GM21360 (cell line): ENCODE data around the gene LARGE2.

ENCODE experiments used
- ATAC-seq: cut with Tn5 transposase; IDR thresholded peaks from one replicate; pipeline ENCODE4 v1.9.1; 2021; ENCODE audit warnings: mild to moderate bottlenecking, moderate library complexity; ENCODE audit not compliant: unreplicated experiment

LARGE2 gene

DNA sequence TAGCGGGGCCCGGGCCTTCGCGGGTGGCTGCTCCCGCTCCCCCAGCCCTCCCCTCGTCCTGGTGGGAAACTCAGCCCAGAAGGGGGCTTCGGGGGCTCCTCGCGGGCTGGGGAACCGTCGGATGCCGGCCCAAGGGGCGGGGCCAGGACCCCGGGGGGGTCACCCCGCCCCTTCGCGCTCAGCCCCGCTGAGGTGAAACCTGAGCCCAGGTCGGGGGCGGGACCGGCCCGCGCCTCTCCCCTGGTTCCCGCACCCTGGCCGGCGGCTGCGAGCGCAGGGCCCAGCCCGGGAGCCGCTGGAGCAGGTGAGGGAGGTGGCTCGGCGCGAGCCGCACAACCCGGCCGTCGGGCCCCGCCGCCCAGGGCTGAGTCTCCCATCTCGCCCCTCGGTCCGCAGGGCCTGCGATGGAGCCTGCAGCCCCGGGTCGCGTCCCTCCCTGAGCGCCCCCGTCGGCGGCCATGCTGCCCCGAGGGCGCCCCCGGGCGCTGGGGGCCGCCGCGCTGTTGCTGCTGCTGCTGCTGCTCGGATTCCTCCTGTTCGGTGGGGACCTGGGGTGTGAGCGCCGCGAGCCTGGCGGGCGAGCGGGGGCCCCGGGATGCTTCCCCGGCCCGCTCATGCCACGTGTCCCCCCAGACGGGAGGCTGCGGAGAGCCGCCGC lies at the start of gene LARGE2:
Gene LARGE2, plus strand, starts transcription at position 232 of the 658 bp plus-strand sequence. Its CDS starts 227 bp downstream, at position 459.
- no peak for ATAC-seq

GRCh38 chr11:45876401-45876800 lies 46.1 kb upstream of the LARGE2 start:
- no peak for ATAC-seq

DNA sequence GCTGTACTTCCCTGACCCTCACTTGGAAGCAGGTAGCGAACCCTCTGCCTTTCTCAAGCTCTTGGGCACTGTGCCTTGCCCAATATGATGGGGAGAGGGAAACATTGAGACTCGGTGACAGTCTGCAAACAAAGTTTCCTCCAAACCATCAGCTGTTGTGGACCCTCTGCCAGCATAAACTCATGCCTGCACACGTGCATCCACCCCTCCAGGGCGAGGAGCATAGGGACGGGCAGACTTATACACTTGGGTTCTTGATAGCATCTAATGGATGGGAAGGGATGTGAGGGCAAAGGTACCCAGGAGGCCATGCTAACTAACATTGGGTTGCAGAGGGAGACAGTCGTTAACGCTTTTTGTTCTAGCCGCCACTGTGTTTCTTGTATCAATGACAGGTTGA lies 45.2 kb upstream of the LARGE2 start:
- ATAC-seq: no peak

DNA sequence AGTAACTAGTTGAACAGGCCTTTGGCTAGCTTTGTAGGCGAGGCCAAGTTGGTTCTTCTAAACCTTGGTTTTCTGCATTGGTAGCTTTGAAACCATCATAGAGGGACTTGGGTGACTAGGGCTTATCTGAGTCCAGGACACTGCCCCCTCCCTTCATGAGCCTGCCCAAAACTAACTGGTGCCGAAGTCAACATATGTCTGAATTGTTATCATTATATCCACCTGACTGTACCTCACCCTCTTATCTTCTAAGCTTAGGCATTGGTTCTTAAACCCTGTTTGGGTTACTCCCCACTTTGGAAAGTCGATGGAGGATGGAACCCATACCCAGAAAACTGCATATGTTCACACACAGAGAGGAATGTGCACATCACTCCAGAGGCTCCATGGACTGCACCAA lies 44.6 kb upstream of the LARGE2 start:
- ATAC-seq: no peak

DNA sequence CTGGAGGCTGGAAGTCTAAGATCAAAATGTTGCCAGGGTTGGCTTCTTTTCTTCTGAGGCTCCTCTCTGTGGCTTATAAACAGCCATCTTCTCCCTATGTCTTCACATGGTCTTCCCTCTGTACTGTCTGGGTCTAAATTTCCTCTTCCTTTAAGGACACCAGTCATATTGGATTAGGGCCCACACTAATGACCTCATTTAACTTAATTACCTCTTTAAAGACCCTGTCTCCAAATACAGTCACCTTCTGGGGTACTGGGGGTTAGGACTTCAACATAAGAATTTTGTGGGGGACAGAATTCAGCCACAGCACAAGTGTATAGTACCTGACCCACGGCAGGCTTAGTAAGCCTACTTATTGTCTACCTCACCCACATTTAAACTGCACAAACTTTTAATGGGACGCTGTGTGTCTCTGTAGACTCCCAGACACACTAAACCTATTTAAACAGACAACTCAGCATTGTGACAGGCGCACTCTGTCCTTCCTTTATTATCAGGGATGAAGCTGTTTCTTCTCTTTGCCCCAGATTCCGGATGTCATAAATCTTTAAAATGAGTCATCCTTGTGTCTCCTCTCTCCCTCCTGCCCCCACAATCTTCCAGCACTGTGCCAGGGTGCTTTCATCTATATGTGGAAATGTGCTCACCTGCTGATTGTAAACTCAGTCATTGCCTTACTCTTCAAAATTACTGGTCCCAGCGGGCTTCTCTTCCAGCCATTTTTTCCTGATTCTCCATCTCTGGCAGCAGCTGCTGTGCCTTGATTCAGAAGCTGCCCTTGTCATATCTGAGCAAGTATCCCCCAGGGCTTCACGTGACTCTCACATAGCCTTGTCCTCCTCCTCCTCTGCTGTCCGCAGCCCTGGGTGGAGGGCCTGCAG lies 42.4 kb upstream of the LARGE2 start:
- no peak for ATAC-seq

DNA sequence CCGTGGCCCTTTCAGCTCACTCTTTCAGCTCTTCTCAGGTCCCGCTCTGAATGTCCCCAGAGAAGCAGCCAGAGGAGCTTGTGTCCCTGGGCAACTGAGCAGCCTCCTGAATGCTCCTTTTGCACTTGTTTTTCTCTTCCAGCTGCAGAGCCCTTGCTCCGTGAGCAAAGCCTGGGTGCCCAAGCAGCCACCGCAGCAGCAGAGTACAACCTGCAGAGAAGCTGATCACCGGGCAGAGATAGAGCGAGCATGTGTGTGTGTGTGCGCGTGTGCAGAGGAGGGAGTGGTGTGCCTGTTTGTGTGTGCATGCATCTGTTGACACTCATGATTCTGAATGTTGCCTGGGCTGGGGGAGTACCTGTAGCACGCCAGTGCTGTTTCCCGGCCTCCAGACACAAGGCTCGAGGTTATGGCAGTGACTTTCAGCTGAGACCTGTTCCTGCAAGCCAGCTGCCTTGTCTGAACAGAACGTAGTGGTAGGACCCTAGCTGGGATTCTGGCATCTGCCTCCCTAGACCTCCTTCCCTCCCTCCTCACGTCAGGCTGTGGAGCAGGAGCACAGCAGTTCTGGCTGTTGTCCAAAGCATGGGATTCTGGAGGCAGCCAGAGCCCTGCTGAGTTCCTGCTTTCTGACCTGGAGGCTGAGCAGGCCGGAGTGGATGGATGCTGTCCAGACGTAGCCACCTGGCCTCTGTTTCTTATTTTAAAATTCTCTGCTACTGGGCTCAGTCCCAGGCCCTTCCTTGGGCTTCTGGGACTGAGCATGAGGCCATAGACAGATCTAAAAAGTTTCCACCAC lies 41.5 kb upstream of the LARGE2 start:
- ATAC-seq: no peak

- ATAC-seq: no peak
Measured at GRCh38 chr11:45881708-45882368, 40.6 kb upstream of the LARGE2 start.

- no peak for ATAC-seq
Measured at GRCh38 chr11:45884596-45885185, 37.8 kb upstream of the LARGE2 start.

DNA sequence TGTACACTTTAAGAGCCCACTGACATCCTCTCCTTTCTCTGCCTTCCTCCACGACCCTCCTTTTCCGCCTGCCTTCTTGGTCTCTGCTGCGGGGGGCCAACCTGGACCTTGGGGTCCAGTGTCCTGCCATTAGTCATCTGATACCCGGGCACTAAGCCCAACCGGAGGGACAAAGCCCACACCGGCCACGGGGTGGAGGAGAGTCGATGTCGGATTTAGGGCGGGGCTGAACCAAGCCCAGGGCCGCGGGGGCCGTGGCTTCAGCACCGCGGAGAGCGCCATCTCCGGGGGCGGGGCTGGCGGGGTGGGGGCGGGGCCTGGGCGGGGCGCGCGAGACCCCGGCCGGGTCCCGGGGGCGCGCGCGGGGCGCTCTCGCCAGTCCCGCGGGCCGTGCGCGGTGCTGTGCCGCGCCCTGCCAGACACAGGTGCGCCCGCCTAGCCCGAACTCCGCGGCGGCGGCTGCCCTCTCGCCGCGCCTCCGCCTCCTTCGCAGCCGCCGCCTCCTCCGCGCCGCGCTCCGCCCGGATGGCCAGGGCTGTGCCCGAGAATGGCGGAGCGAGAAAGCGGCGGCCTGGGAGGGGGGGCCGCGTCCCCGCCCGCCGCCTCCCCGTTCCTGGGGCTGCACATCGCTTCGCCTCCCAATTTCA lies 37.1 kb upstream of the LARGE2 start, which contains the start of gene MAPK8IP1:
Gene MAPK8IP1, plus strand, starts transcription at position 378 of the 647 bp plus-strand sequence. Its CDS starts 170 bp downstream, at position 548.
- no peak for ATAC-seq

DNA sequence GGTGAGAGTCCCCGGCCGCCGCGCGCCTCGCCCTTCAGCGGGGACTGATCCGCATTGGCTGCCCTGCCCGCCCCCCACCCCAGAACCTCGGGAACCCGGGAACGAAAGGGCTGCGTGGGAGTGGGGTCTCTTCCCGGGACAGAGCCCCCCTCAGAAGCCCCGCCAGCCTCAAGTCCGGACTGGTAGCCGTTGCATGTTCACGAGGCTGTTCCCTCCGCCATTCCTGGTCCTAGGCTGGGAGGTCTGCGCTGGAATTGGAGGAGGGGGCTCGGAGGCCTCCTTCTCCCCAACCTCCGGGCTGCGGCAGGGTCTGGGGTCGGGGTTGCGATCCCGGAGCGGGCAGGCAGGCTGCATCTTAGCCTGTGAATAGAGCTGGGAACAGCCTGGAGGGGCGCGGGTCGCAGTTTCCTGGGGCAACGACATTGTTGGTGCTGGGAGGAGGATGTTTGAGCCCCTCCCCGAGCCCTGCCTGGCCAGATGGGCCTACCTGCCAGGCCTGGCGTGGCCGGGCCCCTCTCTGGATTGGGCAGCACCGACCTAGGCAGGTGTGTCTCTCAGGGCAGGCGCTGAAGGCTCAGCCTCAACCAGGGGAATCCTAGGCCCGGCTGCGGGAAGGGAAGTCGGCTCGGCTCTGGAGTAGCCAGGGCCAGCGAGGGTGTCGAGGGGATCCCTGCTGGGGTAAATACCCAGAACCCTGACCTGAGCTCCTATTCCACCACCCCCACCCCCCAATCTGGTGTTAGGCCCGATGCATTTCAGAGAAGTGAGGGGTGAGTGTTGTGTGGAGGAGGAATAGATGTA lies 36.3 kb upstream of the LARGE2 start:
- ATAC-seq: no peak

GRCh38 chr11:45886816-45887520 lies 35.5 kb upstream of the LARGE2 start:
- ATAC-seq: no peak

DNA sequence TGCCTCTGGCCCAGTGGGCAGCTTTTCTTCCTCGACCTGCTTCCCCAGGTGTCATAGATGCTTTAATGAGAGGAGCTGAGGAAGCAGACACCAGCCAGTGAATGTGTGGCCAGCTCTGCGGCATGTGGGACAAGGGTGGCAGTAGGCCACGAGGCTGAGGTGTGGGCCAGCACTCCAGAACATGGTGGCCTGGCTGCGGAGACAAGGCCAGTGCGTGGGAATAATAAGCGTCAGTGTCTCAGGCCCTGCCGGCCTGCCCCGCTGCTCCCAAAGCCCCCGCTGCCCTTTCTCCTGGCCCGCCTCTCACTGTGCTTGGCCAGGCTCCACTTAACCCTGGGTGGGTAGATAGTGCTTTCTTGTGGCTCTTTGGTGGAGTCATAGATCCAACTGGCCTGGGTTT lies 34.9 kb upstream of the LARGE2 start:
- no peak for ATAC-seq

- no peak for ATAC-seq
Measured at GRCh38 chr11:45889555-45889954, 32.9 kb upstream of the LARGE2 start.

DNA sequence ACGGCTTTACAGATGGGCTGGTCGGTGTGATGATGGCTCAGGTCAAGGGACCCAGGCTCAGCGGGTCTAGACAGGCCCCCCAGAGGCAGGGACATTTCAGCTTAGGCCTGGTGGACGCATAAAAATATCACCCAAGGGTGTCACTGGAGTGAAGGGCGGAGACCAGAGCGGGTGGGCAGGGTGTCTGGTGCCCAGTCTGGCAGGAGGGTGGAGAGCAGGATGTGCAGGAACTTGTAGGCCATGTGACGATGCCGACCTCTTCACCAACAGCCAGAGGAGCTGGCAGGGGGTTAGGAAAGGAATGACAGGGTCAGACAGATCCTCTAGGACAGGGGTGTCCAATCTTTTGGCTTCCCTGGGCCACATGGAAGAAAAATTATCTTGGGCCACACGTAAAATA lies 32.5 kb upstream of the LARGE2 start:
- ATAC-seq: no peak

DNA sequence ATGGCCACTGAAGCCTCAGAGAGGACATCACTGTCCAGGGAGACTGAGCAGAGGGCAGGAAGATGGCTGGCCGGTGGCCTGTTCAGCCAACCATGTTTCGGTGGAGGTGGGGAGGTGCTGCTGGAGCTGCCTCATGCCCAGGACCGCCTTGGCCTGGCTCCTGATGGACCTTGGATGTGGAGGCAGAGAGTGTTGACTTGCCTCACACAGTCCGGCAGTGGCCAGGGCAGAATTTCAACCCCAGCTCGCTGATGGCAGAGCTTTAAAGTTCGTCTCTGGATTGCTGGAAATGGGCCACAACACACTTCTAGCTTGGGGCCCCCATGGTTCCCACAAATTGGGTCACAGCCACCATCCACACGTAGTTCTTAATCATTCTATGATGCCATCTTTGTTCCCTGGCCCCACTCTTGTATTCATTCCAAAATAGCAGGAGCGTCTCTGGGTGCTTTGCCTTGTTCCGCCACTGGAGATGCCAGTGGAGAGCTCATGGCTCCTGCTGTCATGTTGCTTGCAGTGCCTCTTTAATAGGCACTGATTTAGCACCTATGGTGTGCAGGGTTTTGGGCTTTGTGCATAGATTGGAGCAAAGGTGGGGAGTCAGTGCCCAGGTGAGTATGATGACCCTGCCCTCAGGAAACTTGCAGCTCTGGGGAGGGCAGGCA lies 31.4 kb upstream of the LARGE2 start:
- no peak for ATAC-seq

DNA sequence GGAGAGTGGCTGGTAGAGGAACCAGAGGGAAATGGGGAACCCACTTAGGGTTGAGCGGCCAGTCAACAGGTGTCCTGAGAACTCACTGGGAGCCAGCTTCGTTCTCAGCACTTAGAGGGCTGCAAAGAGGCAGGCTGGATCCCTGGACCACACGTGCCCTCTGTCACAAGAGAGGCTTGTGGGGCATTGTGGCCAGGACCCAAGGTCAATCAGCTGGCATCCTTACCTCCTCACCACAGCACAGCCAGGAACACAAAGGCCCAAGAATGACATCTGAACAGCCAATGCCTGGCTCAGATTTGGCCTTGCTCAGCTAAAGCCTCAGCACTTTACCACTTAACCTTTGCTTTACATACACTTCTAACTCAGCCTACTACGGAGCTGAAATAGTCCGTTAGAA lies 29.6 kb upstream of the LARGE2 start:
- no peak for ATAC-seq

GRCh38 chr11:45894555-45895247 lies 27.8 kb upstream of the LARGE2 start:
- ATAC-seq: no peak
